H9 (cell line): Measurements from ENCODE around the gene FAM13A. TPM values are rescaled to one million over a fixed set of nuclear protein-coding genes. Genes with fewer than 3 reads are reported as not detected.

Experiments used
- DNase-seq: peaks from one replicate; pipeline ENCODE4 v3.0.0-alpha.2; 2017
- H2AFZ ChIP-seq: one replicate; pipeline ENCODE4 v1.6.1; 2013; ENCODE audit warnings: mild to moderate bottlenecking, low read length, control low read depth, moderate library complexity
- H2AK5ac ChIP-seq: 2 replicates; pipeline ENCODE4 v1.6.1; 2013; ENCODE audit warnings: low read length, control low read depth, mixed read lengths; ENCODE audit not compliant: insufficient read length
- H2BK120ac ChIP-seq: one replicate; pipeline ENCODE4 v1.6.1; 2013; ENCODE audit warnings: low read depth, mild to moderate bottlenecking, low read length, control low read depth, inconsistent platforms; ENCODE audit not compliant: poor library complexity, severe bottlenecking
- H2BK12ac ChIP-seq: 2 replicates; pipeline ENCODE4 v1.6.1; 2013; ENCODE audit warnings: low read length, control low read depth, mixed read lengths, low read depth; ENCODE audit not compliant: insufficient read length
- H2BK15ac ChIP-seq: 2 replicates; pipeline ENCODE4 v1.6.1; 2013; ENCODE audit warnings: low read depth, low read length, control low read depth
- H2BK20ac ChIP-seq: one replicate; pipeline ENCODE4 v1.6.1; 2013; ENCODE audit warnings: low read depth, mild to moderate bottlenecking, low read length, control low read depth, inconsistent platforms; ENCODE audit not compliant: poor library complexity, severe bottlenecking
- H2BK5ac ChIP-seq: 2 replicates; pipeline ENCODE4 v1.6.1; 2013; ENCODE audit warnings: low read length, control low read depth, mixed read lengths; ENCODE audit not compliant: insufficient read length
- H3K14ac ChIP-seq: 2 replicates; pipeline ENCODE4 v1.6.1; 2013; ENCODE audit warnings: low read length, control low read depth; ENCODE audit not compliant: insufficient read depth
- H3K18ac ChIP-seq: 2 replicates; pipeline ENCODE4 v1.6.1; 2013; ENCODE audit warnings: low read depth, mild to moderate bottlenecking, mixed read lengths, low read length, control low read depth; ENCODE audit not compliant: insufficient read length
- H3K23ac ChIP-seq: 2 replicates; pipeline ENCODE4 v1.6.1; 2013; ENCODE audit warnings: low read length, control low read depth, mixed read lengths, low read depth; ENCODE audit not compliant: insufficient read length
- H3K23me2 ChIP-seq: 2 replicates; pipeline ENCODE4 v1.6.1; 2013; ENCODE audit warnings: low read depth, mild to moderate bottlenecking, mixed read lengths, low read length, control low read depth; ENCODE audit not compliant: insufficient read length, poor library complexity, severe bottlenecking
- H3K27ac ChIP-seq: 2 replicates; pipeline ENCODE4 v1.5.1; 2013; ENCODE audit warnings: low read length, control low read depth, mixed read lengths, low read depth; ENCODE audit not compliant: insufficient read length
- H3K27me3 ChIP-seq: 2 replicates; pipeline ENCODE4 v1.6.1; 2013; ENCODE audit warnings: low read length, control low read depth, inconsistent platforms; ENCODE audit not compliant: insufficient read depth
- H3K4ac ChIP-seq: 2 replicates; pipeline ENCODE4 v1.6.1; 2013; ENCODE audit warnings: low read depth, mild to moderate bottlenecking, control low read depth, inconsistent platforms, low read length, moderate library complexity
- H3K4me1 ChIP-seq: 2 replicates; pipeline ENCODE4 v1.6.1; 2013; ENCODE audit warnings: low read length, control low read depth, inconsistent platforms; ENCODE audit not compliant: insufficient read depth
- H3K4me2 ChIP-seq: 2 replicates; pipeline ENCODE4 v1.6.1; 2013; ENCODE audit warnings: low read length, control low read depth, mixed read lengths; ENCODE audit not compliant: insufficient read length, insufficient read depth
- H3K56ac ChIP-seq: 2 replicates; pipeline ENCODE4 v1.6.1; 2013; ENCODE audit warnings: low read depth, mild to moderate bottlenecking, mixed read lengths, low read length, control low read depth; ENCODE audit not compliant: insufficient read length
- H3K79me1 ChIP-seq: 2 replicates; pipeline ENCODE4 v1.6.1; 2013; ENCODE audit warnings: low read depth, mild to moderate bottlenecking, moderate library complexity, low read length, control low read depth, inconsistent platforms; ENCODE audit not compliant: insufficient read depth, poor library complexity, severe bottlenecking
- H3K79me2 ChIP-seq: 2 replicates; pipeline ENCODE4 v1.6.1; 2013; ENCODE audit warnings: low read length, control low read depth, inconsistent platforms; ENCODE audit not compliant: insufficient read depth
- H3K9ac ChIP-seq: 2 replicates; pipeline ENCODE4 v1.6.1; 2013; ENCODE audit warnings: low read length, control low read depth, mixed read lengths; ENCODE audit not compliant: insufficient read length; ENCODE audit errors: extremely low read depth
- H3K9me3 ChIP-seq: one replicate; pipeline ENCODE4 v1.6.1; 2013; ENCODE audit warnings: low read depth, low read length, inconsistent platforms; ENCODE audit not compliant: control insufficient read depth
- H3T11ph ChIP-seq: one replicate; pipeline ENCODE4 v1.6.1; 2013; ENCODE audit warnings: mild to moderate bottlenecking, low read length, control low read depth, inconsistent platforms
- H4K20me1 ChIP-seq: one replicate; pipeline ENCODE4 v1.6.1; 2013; ENCODE audit not compliant: control insufficient read depth, insufficient read length, insufficient read depth
- H4K5ac ChIP-seq: 2 replicates; pipeline ENCODE4 v1.6.1; 2013; ENCODE audit warnings: low read depth, mild to moderate bottlenecking, mixed read lengths, low read length, control low read depth; ENCODE audit not compliant: insufficient read length
- H4K8ac ChIP-seq: replicated peaks from 2 replicates; pipeline ENCODE4 v1.6.1; 2013; ENCODE audit warnings: low read length, control low read depth, mixed read lengths, low read depth; ENCODE audit not compliant: insufficient read length
- H4K91ac ChIP-seq: 2 replicates; pipeline ENCODE4 v1.6.1; 2013; ENCODE audit warnings: low read depth, mild to moderate bottlenecking, moderate library complexity, mixed read lengths, low read length, control low read depth; ENCODE audit not compliant: insufficient read length
- H3K27ac Mint-ChIP-seq, 3 experiments: 2 replicates in 2 of 3; 3 replicates in 1 of 3; pipeline ENCODE4 v1.8.0; 2020 to 2021; ENCODE audit warnings: mixed read lengths in 3 of 3, mild to moderate bottlenecking in 1 of 3, moderate library complexity in 1 of 3
- H3K27me3 Mint-ChIP-seq: 2 replicates; pipeline ENCODE4 v1.8.0; 2021; ENCODE audit warnings: low read depth, mild to moderate bottlenecking, moderate library complexity, mixed read lengths
- H3K36me3 Mint-ChIP-seq, 3 experiments: 2 replicates in 2 of 3; 3 replicates in 1 of 3; pipeline ENCODE4 v1.8.0; 2020 to 2021; ENCODE audit warnings: low read depth in 3 of 3, mixed read lengths in 3 of 3; ENCODE audit not compliant: insufficient read depth in 1 of 3
- H3K4me1 Mint-ChIP-seq, 2 experiments: 2 replicates each; pipeline ENCODE4 v1.8.0; 2020; ENCODE audit warnings: mixed read lengths in 2 of 2
- H3K4me3 Mint-ChIP-seq, 2 experiments: 2 replicates in 1 of 2; 3 replicates in 1 of 2; pipeline ENCODE4 v1.8.0; 2020 to 2021; ENCODE audit warnings: mild to moderate bottlenecking in 2 of 2, mixed read lengths in 2 of 2, moderate library complexity in 1 of 2
- H3K9me3 Mint-ChIP-seq, 2 experiments: 2 replicates in 1 of 2; 3 replicates in 1 of 2; pipeline ENCODE4 v1.8.0; 2020; ENCODE audit warnings: mild to moderate bottlenecking in 2 of 2, mixed read lengths in 2 of 2, moderate library complexity in 1 of 2
- CTCF ChIP-seq: fragments of 200-600 bp; sonication (generic); conservative IDR thresholded peaks from 3 replicates; pipeline ENCODE4 v1.8.0; 2021; ENCODE audit warnings: antibody characterized with exemption, mild to moderate bottlenecking
- WGBS: extraction: QIAGEN DNeasy Blood & Tissue Kit; methylation state at CpG from one replicate; pipeline ENCODE4 v1.1.7; 2013; ENCODE audit warnings: missing lambda C conversion rate, low lambda C conversion rate, mixed read lengths; ENCODE audit not compliant: insufficient read length; ENCODE audit errors: extremely low coverage; 5-methylcytosine and 5-hydroxymethylcytosine counted together
- total RNA-seq: library from RNA; stranded (reverse); gene quantifications from 2 replicates; pipeline ENCODE4 v1.2.1, GENCODE V29; 2021

The FAM13A gene
- total RNA-seq, 1 experiment from 2014 or later, result 12.7 TPM

GRCh38 chr4:88975958-88976774, 80.8 kb downstream of the FAM13A start:
- Histone ChIP-seq H3K56ac (no peak overlapping the region), H4K5ac (no peak overlapping the region), H2BK20ac (no peak overlapping the region), H2AK5ac (no peak overlapping the region), H2BK15ac (no peak overlapping the region), H3K4ac (no peak overlapping the region), H3T11ph (no peak overlapping the region), H2BK120ac (no peak overlapping the region), H3K18ac (no peak overlapping the region), H3K4me1 (no peaks in the 10 kb centered on the region), H3K79me1 (no peaks in the 10 kb centered on the region), H2BK12ac (no peak overlapping the region), H3K9ac (no peak overlapping the region), H3K23me2 (no peaks in the 10 kb centered on the region), H3K4me2 (no peak overlapping the region), H3K27me3 (no peaks in the 10 kb centered on the region), H4K8ac (no peak overlapping the region), H4K20me1 (no peaks in the 10 kb centered on the region), H3K9me3 (no peaks in the 10 kb centered on the region), H3K14ac (no peak overlapping the region), H4K91ac (no peak overlapping the region), H2AFZ (no peak overlapping the region), H3K23ac (no peak overlapping the region), H3K27ac (no peak overlapping the region), H2BK5ac (no peak overlapping the region), H3K79me2 (no peaks in the 10 kb centered on the region)
- Mint-ChIP-seq H3K36me3 (no peaks in the 10 kb centered on the region; a peak in 1 of 7 replicates), H3K4me1 (no peaks in the 10 kb centered on the region), H3K4me3 (no peak overlapping the region), H3K27me3 (no peaks in the 10 kb centered on the region), H3K9me3 (no peaks in the 10 kb centered on the region), H3K27ac (no peak overlapping the region)
- no CpG with 5 or more reads among the region's 6 CpGs for WGBS
- DNase-seq, result no peak
- TF ChIP-seq CTCF, result no peak
